Stomach smooth muscle (tissue), 2 donors: ENCODE results near the gene EHBP1L1.

Experiments used
- H3K27ac ChIP-seq: one replicate; pipeline ENCODE4 v1.7.0; 2013; ENCODE audit warnings: mild to moderate bottlenecking, low read length, inconsistent platforms
- H3K27me3 ChIP-seq, 2 donors: one replicate each; pipeline ENCODE4 v1.7.0; 2013; ENCODE audit warnings: low read length in 2 of 2; ENCODE audit not compliant: insufficient read depth in 2 of 2, control insufficient read depth in 1 of 2
- H3K36me3 ChIP-seq, 2 donors: one replicate each; pipeline ENCODE4 v1.7.0; 2013; ENCODE audit warnings: low read length in 2 of 2; ENCODE audit not compliant: control insufficient read depth in 2 of 2, insufficient read depth in 2 of 2
- H3K4me1 ChIP-seq: one replicate; pipeline ENCODE4 v1.7.0; 2013; ENCODE audit warnings: low read length; ENCODE audit not compliant: control insufficient read depth, insufficient read depth
- H3K4me3 ChIP-seq, 2 donors: one replicate each; pipeline ENCODE4 v1.7.0; 2013; ENCODE audit warnings: low read length in 2 of 2
- H3K9ac ChIP-seq, 2 donors: one replicate each; pipeline ENCODE4 v1.7.0; 2013; ENCODE audit warnings: low read length in 2 of 2, mild to moderate bottlenecking in 1 of 2
- H3K9me3 ChIP-seq, 2 donors: one replicate each; pipeline ENCODE4 v1.7.0; 2013; ENCODE audit warnings: low read length in 2 of 2; ENCODE audit not compliant: control insufficient read depth in 2 of 2
- donor health status: healthy.
- donor health status: Pancreatic carcinoma.

The EHBP1L1 gene

DNA sequence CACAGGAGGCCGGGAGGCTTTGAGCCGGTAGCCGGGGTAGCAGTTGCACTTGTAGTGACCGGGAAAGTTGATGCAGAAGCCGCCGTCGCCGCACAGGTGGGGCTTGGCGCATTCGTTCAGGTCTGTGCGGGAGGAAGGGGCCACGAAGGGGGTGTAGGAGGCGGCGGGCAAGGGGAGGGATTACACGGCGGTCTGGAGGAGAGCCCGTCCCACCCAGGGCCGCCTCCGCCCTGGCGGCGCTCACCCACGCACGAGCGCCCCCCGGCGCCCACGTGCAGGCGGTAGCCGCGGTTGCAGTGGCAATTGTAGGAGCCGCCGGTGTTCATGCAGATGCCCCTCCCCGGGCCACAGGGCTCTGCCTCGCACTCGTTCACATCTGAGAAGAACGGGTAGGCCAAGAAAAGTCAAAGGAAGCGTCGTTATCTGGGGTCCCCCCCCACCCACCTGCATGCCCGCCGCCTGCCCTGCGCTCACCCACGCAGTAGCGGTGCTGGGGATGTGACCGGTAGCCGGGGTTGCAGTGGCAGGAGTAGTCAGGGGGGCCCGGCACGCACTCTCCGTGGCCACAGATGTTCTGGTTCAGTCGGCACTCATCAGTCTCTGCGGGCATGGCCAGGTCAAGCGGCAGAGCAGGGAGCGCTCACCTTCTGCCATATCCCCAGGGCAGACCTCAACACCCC, 28.3 kb upstream of the EHBP1L1 start:
- peaks cover 11% of the 10 kb centered on the region for H3K4me1 ChIP-seq
- H3K9me3 ChIP-seq: no peaks in the 10 kb centered on the region
- H3K27ac ChIP-seq: no peak overlapping the region
- H3K27me3 ChIP-seq: no peaks in the 10 kb centered on the region
- H3K36me3 ChIP-seq: peaks cover 26 to 33% of the 10 kb centered on the region in 2 donors
- H3K9ac ChIP-seq: no peak overlapping the region
- H3K4me3 ChIP-seq: no peak overlapping the region

DNA sequence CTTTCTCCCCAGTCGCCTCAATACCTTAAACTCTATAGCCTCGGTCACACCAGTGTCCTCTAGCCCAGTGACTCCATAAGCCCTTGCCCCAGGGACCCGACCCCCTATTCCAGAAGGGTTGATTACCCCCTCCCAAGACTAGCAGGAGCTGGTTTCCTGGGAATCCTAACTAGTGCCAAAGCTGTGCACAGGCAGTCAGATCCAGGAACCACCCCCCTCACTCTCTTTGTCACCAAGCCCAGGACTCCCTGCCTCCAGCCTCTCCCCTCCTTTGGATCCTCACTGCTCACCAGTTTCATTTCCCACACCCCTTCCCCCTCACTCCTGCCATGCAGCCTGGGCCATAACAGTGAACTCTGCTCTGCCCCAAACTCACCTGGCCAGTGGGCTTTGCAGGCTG, 27.5 kb upstream of the EHBP1L1 start:
- H3K36me3 ChIP-seq: peaks cover 18 to 31% of the 10 kb centered on the region in 2 donors
- H3K4me3 ChIP-seq: no peak overlapping the region
- no peak overlapping the region for H3K27ac ChIP-seq
- H3K27me3 ChIP-seq: no peaks in the 10 kb centered on the region
- no peak overlapping the region for H3K9ac ChIP-seq
- no peaks in the 10 kb centered on the region for H3K9me3 ChIP-seq
- H3K4me1 ChIP-seq: peaks cover 11% of the 10 kb centered on the region

DNA sequence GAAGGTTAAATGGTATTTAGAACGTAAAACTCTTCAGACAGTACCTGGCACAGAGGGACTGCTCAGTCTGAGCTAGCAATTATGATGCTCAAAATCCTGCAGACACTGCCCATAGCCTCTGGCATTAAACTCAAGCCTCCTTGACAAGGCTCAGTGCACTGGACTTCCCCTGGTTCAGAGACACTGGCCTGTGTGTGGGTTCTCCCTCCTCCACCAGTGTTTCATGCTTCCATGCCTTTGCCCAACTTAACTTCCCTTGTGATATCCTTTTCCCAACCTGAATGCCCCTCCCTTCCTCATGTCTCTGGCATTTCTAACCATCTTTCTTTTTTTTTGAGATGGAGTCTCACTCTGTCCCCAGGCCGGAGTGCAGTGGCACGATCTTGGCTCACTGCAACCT, 26.8 kb upstream of the EHBP1L1 start:
- no peaks in the 10 kb centered on the region for H3K27me3 ChIP-seq
- no peak overlapping the region for H3K27ac ChIP-seq
- H3K4me3 ChIP-seq: no peak overlapping the region
- no peaks in the 10 kb centered on the region for H3K9me3 ChIP-seq
- no peak overlapping the region for H3K9ac ChIP-seq
- H3K4me1 ChIP-seq: peaks cover 11% of the 10 kb centered on the region
- peaks cover 16 to 33% of the 10 kb centered on the region in 2 donors for H3K36me3 ChIP-seq

DNA sequence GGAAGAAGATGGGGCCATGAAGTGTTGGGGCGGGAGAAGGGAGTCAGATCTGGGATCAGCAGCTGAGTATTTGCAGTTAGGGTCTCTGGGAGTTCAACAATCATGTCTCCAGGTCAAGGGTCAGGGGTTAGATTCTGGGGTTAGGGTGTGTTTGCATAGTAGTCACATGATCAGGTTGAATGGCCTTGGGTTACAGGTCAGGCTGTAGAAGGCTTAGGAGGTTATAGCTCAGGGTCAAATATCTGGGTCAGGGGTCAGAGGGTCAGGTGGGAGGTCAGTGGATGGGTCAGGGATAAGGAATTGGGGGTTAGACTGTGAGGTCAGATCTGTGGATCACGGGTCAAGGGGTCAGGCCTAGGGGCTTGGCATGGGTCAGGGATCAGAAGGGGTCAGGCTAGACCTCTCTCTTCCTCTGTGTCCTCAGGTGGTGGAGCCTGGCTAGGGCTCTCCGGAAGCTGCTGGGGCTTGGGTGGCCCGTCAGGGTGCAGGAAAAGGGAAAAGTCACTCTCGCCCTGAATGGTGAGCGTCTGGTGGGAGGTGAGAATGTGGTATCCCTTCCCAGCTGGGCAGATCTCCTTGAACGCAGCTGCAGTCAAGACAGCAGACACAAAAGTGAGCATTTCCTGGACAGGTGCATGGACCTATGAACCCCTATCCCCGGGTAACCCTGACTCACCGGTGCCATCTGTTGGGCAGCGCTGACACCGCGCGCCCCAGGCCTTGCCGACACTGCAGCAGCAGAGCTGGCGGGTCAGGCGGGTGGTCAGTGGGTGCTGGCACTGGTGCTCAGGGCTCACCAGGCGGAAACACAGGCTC, 24.1 kb upstream of the EHBP1L1 start:
- H3K27me3 ChIP-seq: no peaks in the 10 kb centered on the region
- H3K36me3 ChIP-seq: peaks cover 16 to 26% of the 10 kb centered on the region in 2 donors
- no peak overlapping the region for H3K4me3 ChIP-seq
- no peak overlapping the region for H3K27ac ChIP-seq
- H3K4me1 ChIP-seq: peaks cover 34% of the 10 kb centered on the region
- no peaks in the 10 kb centered on the region for H3K9me3 ChIP-seq
- no peak overlapping the region for H3K9ac ChIP-seq

DNA sequence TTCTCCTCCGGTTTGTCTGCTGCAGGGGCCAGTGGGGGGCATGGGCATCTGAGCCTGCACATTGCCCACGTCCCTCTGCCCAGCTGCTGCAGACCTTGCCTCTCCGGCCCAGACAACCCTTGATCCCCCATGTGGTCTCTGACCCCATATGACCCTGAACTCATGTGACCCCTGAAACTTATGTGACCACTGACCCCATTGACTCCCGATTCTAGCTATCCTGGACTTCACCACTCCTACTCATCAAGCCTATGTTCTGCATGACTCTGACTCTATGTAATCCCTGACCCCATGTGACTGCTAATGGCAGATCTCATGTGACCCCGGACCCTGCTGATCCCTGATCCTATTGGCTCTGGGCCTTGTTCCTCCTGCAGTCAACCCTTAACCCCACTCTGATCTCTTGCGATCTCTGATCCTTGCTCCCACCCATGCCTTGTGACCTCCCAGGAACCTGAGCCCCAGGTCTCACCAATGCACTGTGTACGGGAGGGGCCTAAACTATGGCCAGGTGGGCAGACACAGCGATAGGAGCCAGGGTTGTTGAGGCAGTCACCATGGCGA, 23.4 kb upstream of the EHBP1L1 start:
- Histone ChIP-seq H3K36me3 (peaks cover 16 to 26% of the 10 kb centered on the region in 2 donors), H3K27me3 (no peaks in the 10 kb centered on the region), H3K9me3 (no peaks in the 10 kb centered on the region), H3K4me1 (peaks cover 39% of the 10 kb centered on the region), H3K9ac (no peak overlapping the region), H3K4me3 (no peak overlapping the region), H3K27ac (no peak overlapping the region)

DNA sequence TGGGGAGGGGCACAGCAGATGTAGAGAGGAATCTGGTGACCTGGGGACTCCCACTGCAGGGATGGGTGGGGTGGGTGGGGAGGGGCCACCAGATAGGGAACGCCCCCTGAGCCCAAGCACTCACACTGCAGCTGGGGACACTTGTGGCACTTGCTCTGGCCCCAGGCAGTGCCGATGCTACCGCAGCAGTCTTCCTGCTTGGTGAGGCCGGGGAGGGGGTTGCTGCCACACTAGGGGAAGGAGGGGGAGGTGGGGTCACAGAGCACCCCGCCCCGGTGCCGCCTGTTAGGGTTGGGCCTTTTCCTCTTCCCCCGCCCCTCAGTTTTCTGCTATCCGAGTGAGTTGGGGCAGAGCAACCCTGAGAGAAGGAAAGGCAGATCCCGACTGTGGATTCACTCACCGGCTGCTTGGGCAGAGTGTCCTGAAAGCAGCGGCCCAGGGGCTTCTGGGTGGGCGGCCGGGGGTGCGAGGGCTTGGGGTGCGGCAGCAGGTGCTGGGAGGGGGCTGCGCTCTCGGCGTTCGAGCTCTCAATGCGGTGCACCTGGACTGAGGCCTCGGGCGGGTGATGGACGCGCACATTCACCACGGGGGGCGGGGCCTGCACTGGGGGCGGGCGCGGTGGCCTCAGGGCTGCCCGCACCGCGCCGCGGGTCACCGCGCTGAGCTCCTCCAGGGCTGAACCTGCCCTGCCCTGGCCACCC, 22.4 kb upstream of the EHBP1L1 start:
- Histone ChIP-seq H3K27ac (no peak overlapping the region), H3K4me1 (peaks cover 40% of the 10 kb centered on the region), H3K36me3 (peaks cover 15 to 25% of the 10 kb centered on the region in 2 donors), H3K4me3 (no peak overlapping the region), H3K27me3 (no peaks in the 10 kb centered on the region), H3K9ac (no peak overlapping the region), H3K9me3 (no peaks in the 10 kb centered on the region)

DNA sequence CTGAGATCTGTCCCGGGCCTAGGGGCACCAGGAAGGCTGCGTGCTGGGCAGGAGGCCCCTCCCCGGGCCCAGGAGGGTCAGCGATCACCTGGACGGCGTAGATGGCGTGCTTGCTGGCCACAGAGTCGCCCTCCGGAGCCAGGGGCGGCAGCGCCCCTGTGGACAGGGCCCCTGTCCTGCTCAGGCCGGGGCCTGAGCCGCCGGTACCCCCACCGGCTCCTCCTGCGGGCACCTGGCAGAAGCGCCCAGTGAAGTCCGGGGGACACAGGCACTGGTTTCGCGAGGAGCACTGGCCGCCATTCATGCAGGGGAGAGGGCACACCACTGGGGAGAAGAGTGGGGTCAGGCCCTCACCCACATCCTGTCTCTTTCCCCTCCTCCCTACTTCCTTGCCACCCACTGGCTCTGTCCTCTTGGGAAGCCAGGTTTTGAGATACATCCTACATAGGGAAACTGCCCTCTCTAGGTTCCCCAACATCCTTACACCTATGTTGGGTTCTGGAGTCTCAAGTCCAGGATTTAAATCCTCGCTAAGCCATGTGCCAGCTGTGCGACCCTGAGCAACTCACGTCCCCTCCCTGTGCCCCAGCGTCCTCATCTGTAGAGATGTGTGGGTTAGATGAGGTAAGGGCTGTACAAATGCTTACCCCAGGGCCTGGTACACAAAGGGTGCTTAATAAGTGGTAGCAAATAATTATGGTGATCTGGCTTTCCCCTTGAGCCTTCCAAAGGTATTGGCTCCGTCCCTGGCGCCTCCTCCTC, 21.6 kb upstream of the EHBP1L1 start:
- Histone ChIP-seq H3K27me3 (no peaks in the 10 kb centered on the region), H3K4me1 (peaks cover 48% of the 10 kb centered on the region), H3K4me3 (no peak overlapping the region), H3K27ac (no peak overlapping the region), H3K36me3 (peaks cover 11 to 17% of the 10 kb centered on the region in 2 donors), H3K9ac (peak overlapping the region in 1 of 2 donors; percentile 36), H3K9me3 (no peaks in the 10 kb centered on the region)

DNA sequence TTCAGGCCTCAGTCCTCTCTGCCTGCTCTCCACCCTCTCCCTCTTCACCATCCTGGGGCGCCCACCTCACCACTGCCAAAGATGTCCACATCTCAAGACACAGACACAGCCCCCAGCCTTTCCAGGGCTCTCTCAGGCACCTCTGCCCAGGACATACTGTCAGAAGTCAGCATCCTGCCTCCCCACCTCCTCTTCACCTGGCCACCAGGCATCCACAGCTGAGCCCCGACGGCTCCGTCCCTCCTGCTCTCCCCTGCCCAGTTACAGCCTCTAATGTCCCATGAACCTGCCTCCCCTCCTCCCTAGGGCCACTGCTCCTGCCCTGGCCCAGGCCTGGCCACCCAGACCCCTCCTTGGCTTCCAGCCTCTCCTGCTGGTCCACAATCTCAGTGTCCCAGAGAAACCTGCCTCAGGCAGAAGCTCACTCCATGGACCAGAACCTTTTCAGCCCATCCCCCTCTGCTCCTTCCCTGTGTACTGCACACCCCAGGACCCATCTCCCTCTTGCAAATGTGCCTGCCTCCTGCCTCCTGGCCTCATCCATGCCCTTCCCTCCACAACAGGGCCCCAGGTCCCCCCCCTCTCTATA, 20.9 kb upstream of the EHBP1L1 start:
- Histone ChIP-seq H3K9me3 (no peaks in the 10 kb centered on the region), H3K27me3 (no peaks in the 10 kb centered on the region), H3K27ac (peak overlapping the region; percentile 55), H3K9ac (peak overlapping the region; percentile 29 to 86), H3K4me3 (no peak overlapping the region), H3K36me3 (peaks cover 11 to 14% of the 10 kb centered on the region in 2 donors), H3K4me1 (peaks cover 54% of the 10 kb centered on the region)

DNA sequence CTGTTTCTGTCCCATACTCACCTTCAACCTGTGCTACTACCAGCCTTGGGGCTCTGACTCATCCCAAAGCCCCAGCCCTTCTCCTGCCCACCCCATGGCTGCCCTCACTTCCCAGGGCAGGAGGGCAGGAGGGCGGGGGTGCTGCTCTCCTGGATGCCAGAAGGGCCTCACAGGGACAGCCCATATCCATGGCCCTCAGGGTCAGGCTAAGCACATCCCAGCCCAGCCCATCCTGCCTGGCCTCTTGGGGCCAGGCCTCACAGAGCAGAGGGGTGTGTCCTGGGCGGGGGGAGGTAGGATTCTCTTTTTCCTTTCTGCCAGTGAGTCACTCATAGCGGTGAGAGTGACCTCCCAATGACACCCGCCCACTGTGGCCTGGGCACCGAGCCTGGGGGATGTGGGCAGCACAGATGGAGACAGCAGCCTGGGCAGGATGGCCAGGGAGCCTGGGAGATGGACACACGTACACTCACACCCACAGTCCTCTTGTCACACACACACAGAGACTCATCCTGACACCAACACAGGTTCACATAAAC, 20.1 kb upstream of the EHBP1L1 start:
- Histone ChIP-seq H3K9me3 (no peaks in the 10 kb centered on the region), H3K4me3 (peak overlapping the region in 1 of 2 donors; percentile 22), H3K27me3 (no peaks in the 10 kb centered on the region), H3K4me1 (peaks cover 62% of the 10 kb centered on the region), H3K36me3 (peaks cover 11 to 14% of the 10 kb centered on the region in 2 donors), H3K9ac (peak overlapping the region; percentile 42 to 86), H3K27ac (peak overlapping the region; percentile 55)
